MM.1S (cell line): ENCODE data around the gene OSBPL8.
"Not testable (repeated sequence)": the region's sequence is repeated elsewhere in the genome, so short reads cannot be mapped to it uniquely, and the experiment has no call there.

Experiments used
- DNase-seq: peaks from one replicate; pipeline ENCODE4 v3.0.0-alpha.2; 2015
- H2AFZ ChIP-seq: fragments of 300-600 bp; sonication (generic); 2 replicates; pipeline ENCODE4 v1.6.0; 2016; ENCODE audit warnings: antibody characterized with exemption, low read length
- H3F3A ChIP-seq: fragments of 300-600 bp; sonication (generic); 2 replicates; pipeline ENCODE4 v1.6.1; 2016; ENCODE audit warnings: mild to moderate bottlenecking, antibody characterized with exemption, low read length, moderate library complexity, mixed read lengths; ENCODE audit not compliant: insufficient read depth
- H3K27ac ChIP-seq: fragments of 300-600 bp; sonication (generic); 2 replicates; pipeline ENCODE4 v1.5.1; 2016; ENCODE audit warnings: mild to moderate bottlenecking, low read length
- H3K27me3 ChIP-seq: fragments of 300-600 bp; sonication (generic); replicated peaks from 2 replicates; pipeline ENCODE4 v1.6.0; 2016; ENCODE audit warnings: low read length; ENCODE audit not compliant: insufficient read depth
- H3K36me3 ChIP-seq: fragments of 300-600 bp; sonication (generic); replicated peaks from 2 replicates; pipeline ENCODE4 v1.6.1; 2016; ENCODE audit warnings: mild to moderate bottlenecking, low read length, mixed read lengths; ENCODE audit not compliant: insufficient read depth
- H3K4me1 ChIP-seq: fragments of 300-600 bp; sonication (generic); 2 replicates; pipeline ENCODE4 v1.6.1; 2016; ENCODE audit warnings: low read length, mixed read lengths
- H3K4me2 ChIP-seq: fragments of 300-600 bp; sonication (generic); 2 replicates; pipeline ENCODE4 v1.6.0; 2016; ENCODE audit warnings: low read depth, low read length
- H3K4me3 ChIP-seq: fragments of 300-600 bp; sonication (generic); 2 replicates; pipeline ENCODE4 v1.5.1; 2016; ENCODE audit warnings: low read length, mixed read lengths
- H3K79me2 ChIP-seq: fragments of 300-600 bp; sonication (generic); 2 replicates; pipeline ENCODE4 v1.6.1; 2016; ENCODE audit warnings: mixed run types, low read length, mixed read lengths
- H3K9ac ChIP-seq: fragments of 300-600 bp; sonication (generic); 2 replicates; pipeline ENCODE4 v1.6.1; 2016; ENCODE audit warnings: low read length, mixed read lengths
- H3K9me2 ChIP-seq: fragments of 300-600 bp; sonication (generic); replicated peaks from 2 replicates; pipeline ENCODE4 v1.6.1; 2016; ENCODE audit warnings: mild to moderate bottlenecking, low read length, mixed read lengths; ENCODE audit not compliant: insufficient read depth
- H3K9me3 ChIP-seq: fragments of 300-600 bp; sonication (generic); replicated peaks from 2 replicates; pipeline ENCODE4 v1.6.1; 2016; ENCODE audit warnings: mild to moderate bottlenecking, low read length, mixed read lengths; ENCODE audit not compliant: insufficient read depth
- H4K20me1 ChIP-seq: fragments of 300-600 bp; sonication (generic); 2 replicates; pipeline ENCODE4 v1.6.1; 2016; ENCODE audit warnings: mild to moderate bottlenecking, low read length, moderate library complexity, mixed read lengths; ENCODE audit not compliant: insufficient read depth
- CTCF ChIP-seq: fragments of 300-600 bp; sonication (generic); IDR thresholded peaks from 2 replicates; pipeline ENCODE4 v1.5.1; 2016; ENCODE audit warnings: antibody characterized with exemption, low read length, mixed read lengths
- EZH2 ChIP-seq: fragments of 300-600 bp; sonication (generic); optimal IDR thresholded peaks from 2 replicates; pipeline ENCODE3; 2017; ENCODE audit warnings: low read depth, mild to moderate bottlenecking, antibody characterized with exemption, low read length, mixed read lengths
- EZH2phosphoT487 ChIP-seq: fragments of 300-600 bp; sonication (generic); IDR thresholded peaks from 2 replicates; pipeline ENCODE4 v1.6.1; 2018; ENCODE audit warnings: antibody characterized with exemption, low read length

Gene OSBPL8

DNA sequence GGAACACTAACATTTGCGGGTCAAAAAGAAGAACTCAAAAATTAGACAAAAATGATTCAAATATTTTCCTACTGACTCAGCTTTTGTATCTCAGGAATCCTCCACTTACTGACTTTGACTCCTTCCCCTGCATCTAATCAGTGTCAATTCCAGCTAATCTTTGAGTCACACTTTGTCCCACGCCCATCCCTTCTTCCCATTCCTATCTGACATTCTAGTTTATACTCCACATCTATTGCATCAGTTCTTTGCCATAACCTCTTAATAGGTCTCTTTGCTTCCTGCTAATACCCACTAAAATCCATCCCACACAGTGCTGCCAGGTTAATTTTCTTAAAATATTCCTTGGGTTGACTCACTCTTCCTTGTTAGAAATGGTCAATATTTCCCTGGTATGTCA, 230.4 kb downstream of the OSBPL8 start:
- Histone ChIP-seq H3K9me3 (no peaks in the 10 kb centered on the region), H3K4me2 (no peak overlapping the region), H3K4me1 (no peaks in the 10 kb centered on the region), H4K20me1 (no peaks in the 10 kb centered on the region), H3F3A (no peaks in the 10 kb centered on the region), H2AFZ (no peak overlapping the region), H3K27me3 (no peaks in the 10 kb centered on the region), H3K36me3 (no peaks in the 10 kb centered on the region), H3K4me3 (no peak overlapping the region), H3K9ac (no peak overlapping the region), H3K9me2 (no peaks in the 10 kb centered on the region), H3K79me2 (no peaks in the 10 kb centered on the region), H3K27ac (no peak overlapping the region)
- DNase-seq = no peak
- TF ChIP-seq CTCF = no peak

DNA sequence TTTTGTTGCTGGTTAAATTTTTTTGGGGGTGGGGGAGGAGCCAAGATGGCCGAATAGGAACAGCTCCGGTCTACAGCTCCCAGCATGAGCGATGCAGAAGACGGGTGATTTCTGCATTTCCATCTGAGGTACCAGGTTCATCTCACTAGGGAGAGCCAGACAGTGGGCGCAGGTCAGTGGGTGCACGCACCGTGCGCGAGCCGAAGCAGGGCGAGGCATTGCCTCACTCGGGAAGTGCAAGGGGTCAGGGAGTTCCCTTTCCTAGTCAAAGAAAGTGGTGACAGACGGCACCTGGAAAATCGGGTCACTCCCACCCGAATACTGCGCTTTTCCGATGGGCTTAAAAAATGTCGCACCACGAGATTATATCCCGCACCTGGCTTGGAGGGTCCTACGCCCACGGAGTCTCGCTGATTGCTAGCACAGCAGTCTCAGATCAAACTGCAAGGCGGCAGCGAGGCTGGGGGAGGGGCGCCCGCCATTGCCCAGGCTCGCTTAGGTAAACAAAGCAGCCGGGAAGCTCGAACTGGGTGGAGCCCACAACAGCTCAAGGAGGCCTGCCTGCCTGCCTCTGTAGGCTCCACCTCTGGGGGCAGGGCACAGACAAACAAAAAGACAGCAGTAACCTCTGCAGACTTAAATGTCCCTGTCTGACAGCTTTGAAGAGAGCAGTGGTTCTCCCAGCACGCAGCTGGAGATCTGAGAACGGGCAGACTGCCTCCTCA, 239.8 kb downstream of the OSBPL8 start:
- H3K36me3 ChIP-seq, H3K27me3 ChIP-seq, H4K20me1 ChIP-seq, H3K79me2 ChIP-seq, H3K4me2 ChIP-seq, DNase-seq, H3F3A ChIP-seq, H3K9me3 ChIP-seq, H3K4me3 ChIP-seq, H2AFZ ChIP-seq, H3K4me1 ChIP-seq, H3K9me2 ChIP-seq, H3K27ac ChIP-seq, H3K9ac ChIP-seq: not testable (repeated sequence)

GRCh38 chr12:76318773-76319594, 240.6 kb downstream of the OSBPL8 start:
- no peak overlapping the region for H3K4me3 ChIP-seq
- H3K27me3 ChIP-seq = no peaks in the 10 kb centered on the region
- no peak overlapping the region for H3K27ac ChIP-seq
- no peaks in the 10 kb centered on the region for H3K9me2 ChIP-seq
- TF ChIP-seq EZH2phosphoT487 = no peak
- no peak for TF ChIP-seq CTCF
- no peak for TF ChIP-seq EZH2
- no peaks in the 10 kb centered on the region for H3F3A ChIP-seq
- H3K79me2 ChIP-seq = no peaks in the 10 kb centered on the region
- DNase-seq = no peak
- H3K9me3 ChIP-seq = no peaks in the 10 kb centered on the region
- H3K4me1 ChIP-seq = no peaks in the 10 kb centered on the region
- H4K20me1 ChIP-seq = no peaks in the 10 kb centered on the region
- H3K36me3 ChIP-seq = no peaks in the 10 kb centered on the region
- H3K9ac ChIP-seq = no peak overlapping the region
- H2AFZ ChIP-seq = no peak overlapping the region
- H3K4me2 ChIP-seq = no peak overlapping the region

DNA sequence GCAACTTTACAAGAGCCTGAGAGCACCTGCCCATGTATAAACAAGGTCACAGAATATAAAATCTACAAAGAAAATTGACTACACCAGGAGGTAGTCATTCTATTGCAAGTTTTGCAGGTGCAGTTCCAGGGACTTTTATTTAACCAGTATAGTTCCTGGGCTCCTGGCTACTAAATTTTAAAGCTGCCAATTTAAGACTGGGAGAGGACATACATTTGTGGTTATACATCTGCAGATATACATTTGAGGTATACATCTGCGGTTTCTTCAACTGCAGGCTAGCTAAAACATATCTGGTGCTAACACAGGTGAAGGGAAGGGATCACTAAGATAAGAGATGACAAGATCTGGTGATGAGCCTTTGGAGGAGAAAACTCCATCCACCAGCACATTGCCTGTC, 241.6 kb downstream of the OSBPL8 start:
- Histone ChIP-seq H3K9me2 (no peaks in the 10 kb centered on the region), H3K9me3 (no peaks in the 10 kb centered on the region), H3K27me3 (no peaks in the 10 kb centered on the region), H3K4me1 (no peaks in the 10 kb centered on the region), H2AFZ (no peak overlapping the region), H3K27ac (no peak overlapping the region), H3K36me3 (no peaks in the 10 kb centered on the region), H3F3A (no peaks in the 10 kb centered on the region), H4K20me1 (no peaks in the 10 kb centered on the region), H3K79me2 (no peaks in the 10 kb centered on the region), H3K4me2 (no peak overlapping the region), H3K4me3 (no peak overlapping the region), H3K9ac (no peak overlapping the region)
- no peak for TF ChIP-seq EZH2
- no peak for TF ChIP-seq CTCF
- no peak for TF ChIP-seq EZH2phosphoT487
- DNase-seq = peak; percentile 47
